HUES64 (cell line): Measurements from ENCODE around the gene DLG3.

Experiments
- H3K27ac ChIP-seq: 2 replicates; pipeline ENCODE4 v1.7.0; 2013; ENCODE audit warnings: low read depth, low read length, inconsistent platforms
- H3K27me3 ChIP-seq: 2 replicates; pipeline ENCODE4 v1.6.1; 2013; ENCODE audit warnings: mild to moderate bottlenecking, low read length; ENCODE audit not compliant: insufficient read depth
- H3K36me3 ChIP-seq: 2 replicates; pipeline ENCODE4 v1.6.1; 2013; ENCODE audit warnings: mild to moderate bottlenecking, low read length; ENCODE audit not compliant: insufficient read depth
- H3K4me1 ChIP-seq: 2 replicates; pipeline ENCODE4 v1.6.1; 2013; ENCODE audit warnings: mild to moderate bottlenecking, low read length, moderate library complexity; ENCODE audit not compliant: insufficient read depth
- H3K4me3 ChIP-seq: 2 replicates; pipeline ENCODE4 v1.5.1; 2013; ENCODE audit warnings: mild to moderate bottlenecking, low read length, moderate library complexity
- H3K9ac ChIP-seq: 2 replicates; pipeline ENCODE4 v1.6.1; 2013; ENCODE audit warnings: mild to moderate bottlenecking, low read depth, low read length
- H3K9me3 ChIP-seq: 2 replicates; pipeline ENCODE4 v1.6.1; 2013; ENCODE audit warnings: low read depth, low read length; ENCODE audit not compliant: insufficient read depth
- WGBS: fragments of 150-250, 120-280 bp; methylation state at CpG from one replicate; pipeline ENCODE4 v1.1.7; 2013; ENCODE audit warnings: missing lambda C conversion rate; 5-methylcytosine and 5-hydroxymethylcytosine counted together

The DLG3 gene

DNA sequence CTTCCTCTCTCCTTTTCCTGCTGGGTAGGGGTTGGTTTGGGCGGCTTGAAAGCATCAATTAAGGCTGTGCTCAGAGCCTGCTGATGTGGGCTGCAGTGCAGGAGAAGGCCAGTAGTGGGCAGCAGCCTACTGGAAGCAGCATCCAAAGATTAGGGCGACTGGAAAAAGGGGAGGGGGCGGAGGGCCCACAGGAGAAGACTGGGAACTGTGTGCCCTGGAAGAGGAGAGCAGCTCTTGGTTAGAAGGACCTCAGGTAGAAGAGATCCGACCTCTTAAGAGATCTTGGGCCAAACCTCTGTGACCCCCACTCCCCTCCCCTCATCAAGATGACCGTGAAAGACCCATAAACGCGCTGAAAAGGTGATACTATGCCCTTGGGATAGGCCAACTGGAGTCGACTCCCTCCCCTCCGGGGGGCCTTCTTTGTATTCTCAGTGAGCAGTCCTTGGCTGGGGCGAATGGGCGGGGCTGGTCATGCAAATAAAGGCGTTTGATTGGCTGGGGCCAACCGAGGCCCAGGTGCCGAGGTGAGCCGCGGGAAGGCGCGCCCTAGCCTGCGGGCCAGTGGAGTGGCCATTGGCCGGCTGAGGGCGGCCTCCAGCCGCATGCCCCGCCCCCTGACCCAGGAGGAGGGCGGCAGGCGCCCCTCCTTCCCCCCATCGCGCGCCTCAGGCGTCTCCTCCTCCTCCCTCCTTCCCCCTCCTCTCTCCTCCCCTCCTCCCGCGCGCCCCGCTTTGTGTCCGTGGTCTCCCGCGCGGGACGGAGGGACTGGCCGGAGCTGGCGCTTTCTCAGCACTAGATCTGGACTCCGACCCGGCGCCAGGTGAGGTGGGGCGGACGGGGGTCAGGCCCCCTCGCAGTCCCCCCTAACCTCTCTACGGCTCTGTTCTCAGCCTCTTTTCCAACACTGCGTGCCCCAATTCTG is 10.1 kb downstream of the DLG3 start:
- no peaks in the 10 kb centered on the region for H3K27me3 ChIP-seq
- peak overlapping the region; percentile 88 for H3K27ac ChIP-seq
- H3K9me3 ChIP-seq, result no peaks in the 10 kb centered on the region
- H3K4me1 ChIP-seq, result peaks cover 17% of the 10 kb centered on the region; the same call in 1 of the 2 replicates
- peak overlapping the region; percentile 82 for H3K4me3 ChIP-seq
- WGBS, result under 1% methylated on average over 48 of the region's 48 CpGs
- peaks cover 24% of the 10 kb centered on the region for H3K36me3 ChIP-seq
- H3K9ac ChIP-seq, result peak overlapping the region; percentile 97

DNA sequence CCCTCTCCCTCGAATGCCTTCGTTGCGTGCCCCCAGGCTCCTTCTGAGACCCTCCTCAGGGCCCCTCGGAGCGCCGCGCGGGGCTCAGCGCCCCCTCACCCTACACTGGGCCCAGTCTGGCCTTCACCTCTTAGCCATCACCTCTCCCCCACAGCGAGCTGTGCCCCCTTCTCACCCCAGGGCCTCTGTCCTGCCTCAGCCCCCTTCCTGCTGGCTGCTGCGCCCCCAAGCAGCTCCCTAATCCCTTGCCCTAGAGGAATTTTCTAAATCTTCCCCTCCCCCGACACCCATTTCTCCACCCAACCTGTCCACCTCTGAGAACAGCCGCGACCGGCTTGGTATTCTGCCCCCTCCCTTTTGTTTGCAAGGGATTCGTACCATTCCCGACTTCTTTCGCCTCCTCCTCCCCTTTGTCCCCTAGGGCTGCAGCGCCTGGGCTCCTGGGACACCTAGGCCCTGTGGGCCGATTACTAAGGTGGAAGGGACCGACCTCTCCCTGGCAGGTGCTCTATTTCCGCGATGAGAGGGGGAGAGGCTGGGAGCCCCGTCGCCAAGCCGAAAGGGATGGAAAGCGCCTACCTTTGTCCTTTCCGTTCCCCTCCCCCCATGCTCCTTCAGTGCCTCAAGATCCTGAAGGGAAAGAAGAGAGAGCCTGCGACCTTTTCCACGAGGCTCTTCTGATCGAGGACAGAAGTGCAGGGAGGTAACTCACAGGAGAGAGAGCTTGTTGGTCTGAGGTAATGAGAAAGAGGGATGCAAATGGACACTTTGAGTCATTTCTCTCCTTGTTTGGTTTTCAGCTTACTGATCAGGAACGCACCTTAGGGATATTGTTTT is 10.9 kb downstream of the DLG3 start:
- Histone ChIP-seq H3K4me1 (peaks cover 17% of the 10 kb centered on the region; the same call in 1 of the 2 replicates), H3K9ac (peak overlapping the region; percentile 97), H3K36me3 (peaks cover 31% of the 10 kb centered on the region), H3K4me3 (peak overlapping the region; percentile 82), H3K9me3 (no peaks in the 10 kb centered on the region), H3K27me3 (no peaks in the 10 kb centered on the region), H3K27ac (peak overlapping the region; percentile 88)
- 0% methylated on average over 32 of the region's 32 CpGs for WGBS

DNA sequence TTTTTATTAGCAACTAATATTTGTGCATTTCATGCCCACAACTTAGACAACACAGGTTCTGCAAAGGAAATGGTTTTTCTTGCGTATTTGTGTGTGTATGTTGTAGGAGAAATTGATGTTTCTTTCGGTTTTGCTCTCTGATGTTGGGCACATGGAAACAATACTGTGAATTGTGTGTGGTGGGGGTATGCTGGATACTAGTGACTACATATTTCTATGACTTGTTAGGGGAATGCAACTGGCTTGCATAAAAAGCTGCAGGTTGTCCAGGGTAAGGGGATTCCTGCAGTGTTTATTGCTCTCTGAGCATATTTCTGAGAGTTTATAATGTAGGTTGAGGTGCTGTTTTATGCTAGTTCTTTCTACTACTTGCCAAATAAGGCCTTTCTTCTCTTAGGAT is 11.6 kb downstream of the DLG3 start:
- peak overlapping the region; percentile 82 for H3K4me3 ChIP-seq
- peak overlapping the region; percentile 97 for H3K9ac ChIP-seq
- peaks cover 17% of the 10 kb centered on the region; the same call in 1 of the 2 replicates for H3K4me1 ChIP-seq
- no peaks in the 10 kb centered on the region for H3K27me3 ChIP-seq
- 11% methylated on average over 2 of the region's 2 CpGs for WGBS
- peaks cover 38% of the 10 kb centered on the region for H3K36me3 ChIP-seq
- H3K9me3 ChIP-seq, result no peaks in the 10 kb centered on the region
- 0 out of 2 replicates have a peak overlapping the region, but pooled peaks have one; percentile 5 for H3K27ac ChIP-seq

DNA sequence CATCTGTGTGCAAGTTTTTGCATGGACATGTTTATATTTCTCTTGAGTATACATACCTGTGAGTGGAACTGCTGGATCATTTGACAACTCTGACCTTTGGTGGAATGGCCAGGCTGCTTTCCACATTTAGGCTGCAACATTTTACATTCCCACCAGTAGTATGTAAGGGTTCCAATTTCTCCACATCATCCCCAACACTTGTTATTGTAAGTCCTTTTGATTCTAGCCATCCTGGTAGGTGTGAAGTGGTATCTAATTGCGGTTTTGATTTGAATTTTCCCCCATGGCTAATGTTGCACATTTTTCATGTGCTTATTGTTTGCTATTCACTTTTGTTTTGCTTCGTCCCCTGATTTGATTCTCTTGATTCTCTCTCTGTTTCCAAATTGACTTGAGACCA is 16.4 kb downstream of the DLG3 start:
- Histone ChIP-seq H3K4me1 (peaks cover 10% of the 10 kb centered on the region; the same call in 1 of the 2 replicates), H3K9ac (no peak overlapping the region), H3K9me3 (no peaks in the 10 kb centered on the region), H3K27me3 (no peaks in the 10 kb centered on the region), H3K27ac (no peak overlapping the region), H3K36me3 (peaks cover 47% of the 10 kb centered on the region), H3K4me3 (no peak overlapping the region)
- 100% methylated on average over 2 of the region's 2 CpGs for WGBS

DNA sequence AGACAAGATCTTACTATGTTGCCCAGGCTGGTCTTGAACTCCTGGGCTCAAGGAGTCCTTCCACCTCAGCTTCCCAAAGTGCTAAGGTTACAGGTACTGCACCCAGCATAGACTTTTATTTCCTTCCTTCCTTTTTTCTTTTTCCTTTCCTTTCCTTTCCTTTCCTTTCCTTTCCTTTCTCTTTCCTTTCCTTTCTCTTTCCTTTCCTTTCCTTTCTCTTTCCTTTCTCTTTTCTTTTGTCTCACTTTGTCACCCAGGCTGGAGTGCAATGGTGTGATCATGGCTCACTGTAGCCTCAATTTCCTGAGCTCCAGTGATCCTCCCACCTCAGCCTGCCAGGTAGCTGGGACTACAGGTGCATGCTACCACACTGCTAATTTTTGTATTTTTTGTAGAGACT is 19.4 kb downstream of the DLG3 start:
- no peaks in the 10 kb centered on the region for H3K4me1 ChIP-seq

DNA sequence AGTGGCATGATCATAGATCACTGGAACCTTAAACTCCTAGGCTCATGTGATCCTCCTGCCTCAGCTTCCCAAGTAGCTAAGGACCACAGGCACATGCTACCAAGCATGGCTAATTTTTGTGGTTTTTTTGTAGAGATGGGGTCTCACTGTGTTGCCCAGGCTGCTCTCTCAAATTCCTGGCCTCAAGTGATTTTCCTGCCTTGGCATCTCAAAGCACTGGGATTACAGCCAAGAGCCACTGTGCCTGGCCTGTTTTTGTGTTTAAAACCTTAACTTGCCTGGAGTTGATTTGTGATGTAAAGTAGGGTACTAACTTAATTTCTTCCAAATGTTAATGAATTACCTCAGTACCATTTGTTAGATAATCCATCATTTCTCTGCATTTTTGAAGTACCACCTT is 22.3 kb downstream of the DLG3 start:
- Histone ChIP-seq H3K4me1 (no peaks in the 10 kb centered on the region), H3K27ac (no peak overlapping the region), H3K4me3 (no peak overlapping the region), H3K9me3 (no peaks in the 10 kb centered on the region), H3K27me3 (no peaks in the 10 kb centered on the region), H3K9ac (no peak overlapping the region), H3K36me3 (peaks cover 12% of the 10 kb centered on the region)

More for the DNA sequence above, 19.4 kb downstream of the DLG3 start:
- no peaks in the 10 kb centered on the region for H3K27me3 ChIP-seq
- no peaks in the 10 kb centered on the region for H3K9me3 ChIP-seq
- H3K36me3 ChIP-seq, result peaks cover 32% of the 10 kb centered on the region
- no peak overlapping the region for H3K4me3 ChIP-seq
- H3K27ac ChIP-seq, result no peak overlapping the region
- H3K9ac ChIP-seq, result no peak overlapping the region

DNA sequence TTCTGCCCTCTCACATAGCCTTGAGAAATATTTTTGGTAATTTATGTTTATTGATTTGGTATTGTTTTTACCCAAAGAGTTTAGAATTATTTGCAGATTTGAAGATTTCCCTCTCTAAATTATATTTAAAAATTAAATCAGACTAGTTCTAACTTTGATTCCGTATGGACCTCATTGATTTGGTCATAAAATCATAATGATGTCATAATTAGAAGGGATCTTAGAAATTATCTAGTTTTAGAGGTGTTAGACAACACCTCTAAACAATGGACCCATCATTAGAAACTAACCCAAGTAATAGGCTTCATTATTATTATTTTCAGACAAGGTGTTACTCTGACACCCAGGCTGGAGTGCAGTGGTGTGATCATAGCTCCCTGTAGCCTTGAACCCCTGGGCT is 24.1 kb downstream of the DLG3 start:
- peaks cover 12% of the 10 kb centered on the region for H3K36me3 ChIP-seq
- H3K27me3 ChIP-seq, result no peaks in the 10 kb centered on the region
- H3K9me3 ChIP-seq, result no peaks in the 10 kb centered on the region
- peaks cover 7% of the 10 kb centered on the region for H3K4me1 ChIP-seq
- no peak overlapping the region for H3K27ac ChIP-seq
- H3K9ac ChIP-seq, result no peak overlapping the region
- WGBS, result no CpG with 5 or more reads among the region's 1 CpG
- H3K4me3 ChIP-seq, result no peak overlapping the region

DNA sequence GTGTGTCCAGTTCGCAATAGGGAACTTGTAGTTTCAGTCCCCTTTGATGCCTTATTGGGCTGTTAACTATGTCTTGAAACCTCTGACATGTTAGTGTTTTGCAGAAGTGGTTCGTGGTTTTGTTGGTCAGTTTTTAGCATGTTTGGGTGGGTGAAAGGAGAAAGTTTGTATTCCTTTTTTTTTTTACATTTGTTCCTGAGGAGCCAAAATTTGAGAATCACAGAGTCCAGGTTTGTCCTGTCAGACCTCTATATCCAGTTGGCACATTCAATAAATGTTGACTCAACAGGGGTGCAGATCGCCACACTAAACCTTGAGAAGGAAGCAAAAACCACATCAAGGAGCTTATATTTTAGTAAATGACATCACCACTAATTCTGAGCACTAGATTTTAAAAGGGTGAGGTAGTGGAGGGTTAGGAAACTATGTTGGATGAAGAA is 26.2 kb downstream of the DLG3 start:
- no peaks in the 10 kb centered on the region for H3K9me3 ChIP-seq
- peaks cover 17% of the 10 kb centered on the region for H3K4me1 ChIP-seq
- H3K36me3 ChIP-seq, result peaks cover 4% of the 10 kb centered on the region; the same call in 1 of the 2 replicates
- H3K9ac ChIP-seq, result no peak overlapping the region
- no peaks in the 10 kb centered on the region for H3K27me3 ChIP-seq
- WGBS, result 98% methylated on average over 3 of the region's 3 CpGs
- no peak overlapping the region for H3K4me3 ChIP-seq
- H3K27ac ChIP-seq, result no peak overlapping the region

DNA sequence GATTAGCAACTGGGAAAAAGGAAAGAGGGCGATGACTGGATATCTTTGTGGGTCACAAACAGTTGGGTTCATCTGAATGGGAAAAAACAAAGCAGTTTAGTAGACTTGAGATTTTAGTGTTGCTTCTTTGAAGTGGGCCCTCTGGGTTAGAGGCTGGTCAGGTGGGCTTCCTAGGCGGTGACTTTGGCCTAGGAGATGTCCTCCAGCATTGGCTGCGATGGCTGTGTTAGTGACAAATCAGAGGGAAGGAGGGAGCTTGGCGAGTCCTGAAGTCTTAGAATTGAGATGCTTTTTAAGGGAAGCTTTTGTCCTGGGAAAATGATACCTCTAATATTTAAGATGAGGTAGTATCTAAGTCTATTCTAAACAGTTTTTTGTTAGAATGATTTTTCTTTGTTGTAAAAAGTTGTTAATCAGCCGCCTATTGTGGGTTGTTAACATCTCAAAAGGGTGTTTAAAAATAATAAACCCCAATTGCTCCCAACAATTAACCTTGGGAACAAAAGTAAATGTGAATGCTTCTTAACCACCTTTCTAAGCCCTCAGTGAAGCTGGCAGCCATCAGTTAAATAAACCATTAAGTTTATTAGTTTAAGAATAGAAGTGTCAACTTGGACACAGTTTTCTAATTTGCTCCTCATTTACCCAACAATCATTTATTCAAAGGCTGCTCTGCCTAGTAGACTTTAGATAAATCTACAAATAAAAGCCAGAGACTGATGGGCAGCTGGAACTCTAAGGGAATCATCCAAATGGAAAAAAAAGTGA is 31.7 kb downstream of the DLG3 start:
- Histone ChIP-seq H3K27me3 (no peaks in the 10 kb centered on the region), H3K4me3 (peak overlapping the region; percentile 36; the same call in 1 of the 2 replicates), H3K9ac (peak overlapping the region; percentile 47; the same call in 1 of the 2 replicates), H3K4me1 (peaks cover 68% of the 10 kb centered on the region), H3K9me3 (no peaks in the 10 kb centered on the region), H3K36me3 (peaks cover 15% of the 10 kb centered on the region), H3K27ac (peak overlapping the region; percentile 84)
- WGBS, result 12% methylated on average over 4 of the region's 5 CpGs

DNA sequence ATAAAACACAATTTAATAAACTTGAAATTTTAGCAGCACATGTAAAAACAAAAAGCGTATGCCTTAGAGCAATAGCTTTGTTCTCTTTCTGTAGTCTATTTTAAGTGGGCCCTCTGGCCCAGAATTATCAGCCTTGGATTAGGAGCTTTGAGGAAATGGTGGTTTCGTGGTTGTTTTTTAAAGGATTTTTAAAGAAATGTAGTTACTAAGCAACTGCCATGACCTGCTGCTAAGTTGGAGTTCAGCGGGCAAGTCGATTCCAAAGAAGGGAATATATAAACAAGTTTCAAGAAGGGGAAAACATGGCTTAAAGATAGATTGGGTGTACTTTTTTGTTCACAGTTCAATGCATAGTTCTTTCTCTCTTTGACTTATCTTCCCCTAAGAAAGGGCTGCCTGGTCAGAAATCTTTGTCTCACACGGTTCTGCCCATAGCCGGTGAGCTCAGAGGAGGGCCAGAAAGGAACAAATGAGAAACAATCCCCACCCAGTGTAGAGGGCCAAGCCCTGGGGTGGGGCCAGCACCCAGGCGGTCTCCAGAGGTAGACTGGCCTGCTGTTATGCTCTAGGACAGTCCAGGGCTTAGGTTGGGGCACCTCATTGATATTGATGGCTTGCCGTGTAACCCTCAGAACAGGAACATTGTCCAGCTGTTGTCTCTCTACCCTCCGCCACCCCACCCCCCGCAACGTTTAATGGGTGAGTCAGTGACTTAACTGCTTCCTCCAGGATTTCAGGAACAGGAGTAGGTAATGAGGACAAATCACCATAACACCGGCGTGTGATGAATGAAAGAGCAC is 32.5 kb downstream of the DLG3 start:
- peaks cover 23% of the 10 kb centered on the region for H3K36me3 ChIP-seq
- peak overlapping the region; percentile 47 for H3K9ac ChIP-seq
- WGBS, result 9% methylated on average over 10 of the region's 13 CpGs
- H3K4me1 ChIP-seq, result peaks cover 73% of the 10 kb centered on the region
- peak overlapping the region; percentile 36 for H3K4me3 ChIP-seq
- H3K27me3 ChIP-seq, result no peaks in the 10 kb centered on the region
- H3K9me3 ChIP-seq, result no peaks in the 10 kb centered on the region
- peak overlapping the region; percentile 84 for H3K27ac ChIP-seq
